Astrocyte of the spinal cord (primary cell): ENCODE results near the gene TNXB.

Experiments used
- DNase-seq: peaks from one replicate; pipeline ENCODE4 v3.0.0; 2011; ENCODE audit warnings: low read depth, low spot score
- H3K4me3 ChIP-seq: 2 replicates; pipeline ENCODE4 v1.5.1; 2011; ENCODE audit warnings: low read depth, mild to moderate bottlenecking, low read length, moderate library complexity
- in situ Hi-C: cut with HindIII; loops from 2 replicates; pipeline ENCODE4 v1.10.0; 2017; ENCODE audit warnings: low sequenced_read_pairs
- TF ChIP-seq, protein P1 (sequence below): IDR thresholded peaks from 2 replicates; pipeline ENCODE4 v1.5.1; 2012; ENCODE audit warnings: low read depth, mild to moderate bottlenecking, low read length, inconsistent platforms

The TNXB gene

GRCh38 chr6:32127717-32128592 lies 18.8 kb upstream of the TNXB start, which contains the start of gene ATF6B:
Gene ATF6B (minus strand): TSS chr6:32128246. CDS start chr6:32128207, 39 bp downstream.
- TF ChIP-seq, protein P1, sequence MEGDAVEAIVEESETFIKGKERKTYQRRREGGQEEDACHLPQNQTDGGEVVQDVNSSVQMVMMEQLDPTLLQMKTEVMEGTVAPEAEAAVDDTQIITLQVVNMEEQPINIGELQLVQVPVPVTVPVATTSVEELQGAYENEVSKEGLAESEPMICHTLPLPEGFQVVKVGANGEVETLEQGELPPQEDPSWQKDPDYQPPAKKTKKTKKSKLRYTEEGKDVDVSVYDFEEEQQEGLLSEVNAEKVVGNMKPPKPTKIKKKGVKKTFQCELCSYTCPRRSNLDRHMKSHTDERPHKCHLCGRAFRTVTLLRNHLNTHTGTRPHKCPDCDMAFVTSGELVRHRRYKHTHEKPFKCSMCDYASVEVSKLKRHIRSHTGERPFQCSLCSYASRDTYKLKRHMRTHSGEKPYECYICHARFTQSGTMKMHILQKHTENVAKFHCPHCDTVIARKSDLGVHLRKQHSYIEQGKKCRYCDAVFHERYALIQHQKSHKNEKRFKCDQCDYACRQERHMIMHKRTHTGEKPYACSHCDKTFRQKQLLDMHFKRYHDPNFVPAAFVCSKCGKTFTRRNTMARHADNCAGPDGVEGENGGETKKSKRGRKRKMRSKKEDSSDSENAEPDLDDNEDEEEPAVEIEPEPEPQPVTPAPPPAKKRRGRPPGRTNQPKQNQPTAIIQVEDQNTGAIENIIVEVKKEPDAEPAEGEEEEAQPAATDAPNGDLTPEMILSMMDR, result no peak
- H3K4me3 ChIP-seq, result peak within 1 kb of the TSS; percentile 100
- DNase-seq, result peak; percentile 99
- in situ Hi-C loops, result no loop called here

DNA sequence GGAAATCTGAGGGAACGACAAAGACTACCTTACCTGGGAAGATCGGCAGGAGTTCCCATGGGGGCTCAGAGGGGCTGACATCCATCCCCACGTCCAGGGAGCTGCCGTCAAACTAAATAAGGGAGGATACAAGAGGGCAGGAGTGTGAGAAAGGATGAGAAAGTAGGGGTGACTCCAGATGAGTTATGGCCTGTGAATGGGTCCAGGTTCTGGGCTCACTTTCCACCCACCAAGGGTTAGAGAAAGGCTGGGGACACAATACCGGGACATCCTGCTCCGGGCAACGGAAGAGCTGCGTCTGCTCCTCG lies 18.2 kb upstream of the TNXB start:
- DNase-seq, result no peak
- TF ChIP-seq, protein P1, result no peak
- peak overlapping the region; percentile 100 for H3K4me3 ChIP-seq
- in situ Hi-C loops, result no loop called here

DNA sequence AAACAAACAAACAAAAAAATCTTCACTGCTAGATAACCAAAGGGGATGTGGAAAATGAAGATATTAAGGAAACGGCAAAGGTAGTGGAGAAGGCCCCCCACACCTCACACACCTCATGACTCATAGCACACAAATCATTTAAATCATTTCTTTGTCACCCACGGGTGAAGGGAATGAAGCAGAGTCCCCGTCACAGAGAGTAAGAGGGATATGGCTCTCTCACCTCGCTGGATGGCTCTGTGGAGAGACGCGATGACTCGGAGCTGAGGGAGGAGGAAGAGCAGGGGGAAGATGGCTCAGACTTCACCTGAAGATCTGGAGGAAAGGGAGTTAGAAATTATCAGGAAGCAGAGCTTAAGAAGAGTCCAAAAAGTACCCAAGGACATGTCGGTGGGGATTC lies 17.7 kb upstream of the TNXB start:
- no peak for DNase-seq
- in situ Hi-C loops, result no loop called here
- TF ChIP-seq, protein P1, result no peak
- H3K4me3 ChIP-seq, result peak overlapping the region; percentile 100

GRCh38 chr6:32123681-32124080 lies 14.5 kb upstream of the TNXB start:
- TF ChIP-seq, protein P1, result no peak
- DNase-seq, result no peak
- no peak overlapping the region for H3K4me3 ChIP-seq
- in situ Hi-C loops, result no loop called here

DNA sequence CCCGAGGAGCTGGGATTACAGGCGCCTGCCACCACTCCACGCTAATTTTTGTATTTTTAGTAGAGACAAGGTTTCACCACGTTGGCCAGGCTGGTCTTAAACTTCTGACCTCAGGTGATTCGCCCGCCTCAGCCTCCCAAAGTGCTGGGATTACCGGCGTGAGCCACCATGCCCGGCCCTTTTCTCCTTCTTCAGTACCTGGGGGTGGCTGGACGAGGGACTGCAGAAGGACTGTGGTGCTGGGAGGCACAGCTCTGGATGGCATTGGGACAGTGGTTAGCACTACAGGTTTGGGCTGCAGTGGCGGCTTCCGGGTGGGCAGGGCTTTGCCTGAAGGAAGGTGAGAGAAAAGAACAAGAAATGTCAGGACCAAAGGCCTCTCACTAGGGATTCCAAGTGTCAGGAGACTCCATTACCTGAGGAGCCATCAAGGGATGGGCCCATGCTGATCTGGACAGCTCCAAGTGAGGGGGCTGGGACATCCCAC lies 11.5 kb upstream of the TNXB start:
- DNase-seq, result no peak
- in situ Hi-C loops, result no loop called here
- H3K4me3 ChIP-seq, result no peak overlapping the region
- TF ChIP-seq, protein P1, result no peak

DNA sequence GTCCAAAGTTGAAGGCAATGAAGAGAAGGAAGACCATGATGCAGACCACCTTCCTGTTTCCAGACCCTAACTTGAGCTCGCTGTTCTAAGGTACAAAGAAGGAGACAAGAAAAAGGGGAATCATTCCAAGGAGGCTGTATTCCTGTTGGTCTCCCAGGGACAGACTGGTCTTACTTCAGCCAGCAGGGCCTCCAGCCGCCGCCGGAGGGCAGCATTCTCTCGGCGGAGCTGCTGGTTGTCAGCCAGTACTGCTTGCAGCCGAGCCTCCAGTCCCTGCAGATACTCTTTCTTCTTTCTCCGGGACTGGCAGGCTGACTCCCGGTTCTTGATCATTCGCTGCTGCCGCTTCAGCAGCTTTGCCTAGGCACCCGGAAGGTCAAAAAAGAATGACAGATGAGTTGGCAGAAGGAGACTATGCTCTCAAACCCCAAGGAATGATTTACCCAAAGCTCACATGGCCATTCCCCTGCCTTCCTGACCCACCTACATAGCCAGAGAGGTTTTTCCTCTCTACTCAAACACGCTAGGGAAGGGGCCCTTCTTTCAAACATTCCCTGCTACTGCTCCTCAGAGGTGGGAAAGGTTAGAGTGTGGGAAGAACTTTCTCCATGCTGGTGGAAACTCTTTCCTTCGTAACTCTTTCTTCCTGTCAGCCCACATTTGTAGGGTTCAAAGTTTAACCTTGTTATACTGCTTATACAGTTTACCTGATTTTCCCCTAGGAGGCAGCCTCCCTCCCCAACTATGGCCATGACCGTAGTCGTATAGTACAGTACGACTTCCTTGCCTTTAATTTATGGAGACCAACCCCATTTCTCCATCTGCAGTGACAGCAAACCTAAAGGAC lies 9.9 kb upstream of the TNXB start:
- H3K4me3 ChIP-seq, result no peak overlapping the region
- TF ChIP-seq, protein P1, result peak; percentile 97
- peak; percentile 90 for DNase-seq
- in situ Hi-C loops, result no loop called here
